ENCODE results near the gene RPL37. TPM values are rescaled to one million over a fixed set of nuclear protein-coding genes. Genes with fewer than 3 reads are reported as not detected.
A peak's percentile ranks its signal among the peaks of the same experiment; 100 is the strongest.

The RPL37 gene
- total and polyA plus RNA-seq, 9 of the 15 experiments (the other 6 are each of a cell fraction or from before 2014, with no cell fraction given) = 2,342 to 7,963 (median 4,091) TPM

- TF ChIP-seq BRF2 (IDR thresholded peaks at IDR 0.05; ENCODE audit: borderline replicate concordance, insufficient read depth, insufficient read length) (no peak), NBN (IDR thresholded peaks at IDR 0.05; ENCODE audit: low read depth) (no peak), CTBP1 (IDR thresholded peaks at IDR 0.05; ENCODE audit: borderline replicate concordance) (no peak), SMARCA4 (IDR thresholded peaks at IDR 0.05) (no peak), ESRRB (CRISPR knock-in tag; IDR thresholded peaks at IDR 0.05; ENCODE audit: borderline replicate concordance) (peak; percentile 65; the same call in 1 of the 2 replicates), MYBL2 (IDR thresholded peaks at IDR 0.05; ENCODE audit: low read depth) (no peak), MYBL2 (CRISPR knock-in tag; IDR thresholded peaks at IDR 0.05; ENCODE audit: borderline replicate concordance) (no peak), GTF2F1 (IDR thresholded peaks at IDR 0.05; ENCODE audit: low read depth, low read length) (no peak), MNT (conservative IDR thresholded peaks at IDR 0.05) (no peak), ZNF717 (CRISPR knock-in tag; IDR thresholded peaks at IDR 0.05) (peak; percentile 50; the same call in 1 of the 2 replicates), DLX4 (CRISPR knock-in tag; IDR thresholded peaks at IDR 0.05) (peak; percentile 65; the same call in 1 of the 2 replicates), CBX8 (IDR thresholded peaks at IDR 0.05; ENCODE audit: borderline replicate concordance, extremely low read depth, low read depth, low read length, poor library complexity, severe bottlenecking) (no peak), NCOA1 (IDR thresholded peaks at IDR 0.05; ENCODE audit: low read depth) (no peak), KLF1 (tag; IDR thresholded peaks at IDR 0.05) (no peak), MCM2 (IDR thresholded peaks at IDR 0.05; ENCODE audit: low read depth) (no peak), SIN3B (IDR thresholded peaks at IDR 0.05; ENCODE audit: low read depth) (no peak), RERE (CRISPR knock-in tag; IDR thresholded peaks at IDR 0.05; ENCODE audit: borderline replicate concordance) (no peak), BCOR (IDR thresholded peaks at IDR 0.05) (no peak), ZNF134 (CRISPR knock-in tag; conservative IDR thresholded peaks at IDR 0.05) (no peak), POLR2AphosphoS2 (IDR thresholded peaks at IDR 0.05; ENCODE audit: low read length) (peak; percentile 22; the same call in 1 of the 2 replicates)
Observed at GRCh38 chr5:40828690-40829661, 6.0 kb downstream of the RPL37 start (continued).
